AG10803 (cell line): ENCODE results near the gene C5AR1.

ENCODE experiments used
- DNase-seq: peaks from one replicate; pipeline ENCODE4 v3.0.0; 2010; ENCODE audit warnings: low read depth
- H3K4me3 ChIP-seq: 2 replicates; pipeline ENCODE4 v1.5.1; 2011; ENCODE audit warnings: mild to moderate bottlenecking, low read length, control low read depth
- CTCF ChIP-seq: conservative IDR thresholded peaks from 2 replicates; pipeline ENCODE4 v1.5.1; 2011; ENCODE audit warnings: mild to moderate bottlenecking, low read length, control low read depth, inconsistent platforms

The C5AR1 gene

GRCh38 chr19:47302249-47302648 lies 7.4 kb upstream of the C5AR1 start:
- no peak for TF ChIP-seq CTCF
- no peak overlapping the region for H3K4me3 ChIP-seq
- no peak for DNase-seq

GRCh38 chr19:47303966-47304365 lies 5.7 kb upstream of the C5AR1 start:
- no peak overlapping the region for H3K4me3 ChIP-seq
- no peak for DNase-seq
- no peak for TF ChIP-seq CTCF

- TF ChIP-seq CTCF: peak; percentile 98
- peak; percentile 95 for DNase-seq
- H3K4me3 ChIP-seq: no peak overlapping the region
Observed at GRCh38 chr19:47305309-47305751, 4.3 kb upstream of the C5AR1 start.

- H3K4me3 ChIP-seq: no peak overlapping the region
- no peak for TF ChIP-seq CTCF
- no peak for DNase-seq
Observed at GRCh38 chr19:47306303-47306702, 3.4 kb upstream of the C5AR1 start.

- TF ChIP-seq CTCF: no peak
- H3K4me3 ChIP-seq: no peak overlapping the region
- peak; percentile 77 for DNase-seq
Observed at GRCh38 chr19:47309038-47309437, 623 bp upstream of the C5AR1 start.

GRCh38 chr19:47310323-47310722 lies 662 bp downstream of the C5AR1 start:
- no peak for TF ChIP-seq CTCF
- no peak overlapping the region for H3K4me3 ChIP-seq
- no peak for DNase-seq

- H3K4me3 ChIP-seq: no peak overlapping the region
- DNase-seq: peak; percentile 70
- TF ChIP-seq CTCF: no peak
Observed at GRCh38 chr19:47310819-47311218, 1.2 kb downstream of the C5AR1 start.
